ENCODE data around the gene NEDD9. TPM values are rescaled to one million over a fixed set of nuclear protein-coding genes. Genes with fewer than 3 reads are reported as not detected.

The NEDD9 gene
- total RNA-seq, 1 experiment from 2014 or later, result 45.9 TPM

GRCh38 chr6:11260249-11261038, 28.0 kb upstream of the NEDD9 start:
- DNase-seq (ENCODE audit: extremely low read depth, low read depth), result no peak

DNA sequence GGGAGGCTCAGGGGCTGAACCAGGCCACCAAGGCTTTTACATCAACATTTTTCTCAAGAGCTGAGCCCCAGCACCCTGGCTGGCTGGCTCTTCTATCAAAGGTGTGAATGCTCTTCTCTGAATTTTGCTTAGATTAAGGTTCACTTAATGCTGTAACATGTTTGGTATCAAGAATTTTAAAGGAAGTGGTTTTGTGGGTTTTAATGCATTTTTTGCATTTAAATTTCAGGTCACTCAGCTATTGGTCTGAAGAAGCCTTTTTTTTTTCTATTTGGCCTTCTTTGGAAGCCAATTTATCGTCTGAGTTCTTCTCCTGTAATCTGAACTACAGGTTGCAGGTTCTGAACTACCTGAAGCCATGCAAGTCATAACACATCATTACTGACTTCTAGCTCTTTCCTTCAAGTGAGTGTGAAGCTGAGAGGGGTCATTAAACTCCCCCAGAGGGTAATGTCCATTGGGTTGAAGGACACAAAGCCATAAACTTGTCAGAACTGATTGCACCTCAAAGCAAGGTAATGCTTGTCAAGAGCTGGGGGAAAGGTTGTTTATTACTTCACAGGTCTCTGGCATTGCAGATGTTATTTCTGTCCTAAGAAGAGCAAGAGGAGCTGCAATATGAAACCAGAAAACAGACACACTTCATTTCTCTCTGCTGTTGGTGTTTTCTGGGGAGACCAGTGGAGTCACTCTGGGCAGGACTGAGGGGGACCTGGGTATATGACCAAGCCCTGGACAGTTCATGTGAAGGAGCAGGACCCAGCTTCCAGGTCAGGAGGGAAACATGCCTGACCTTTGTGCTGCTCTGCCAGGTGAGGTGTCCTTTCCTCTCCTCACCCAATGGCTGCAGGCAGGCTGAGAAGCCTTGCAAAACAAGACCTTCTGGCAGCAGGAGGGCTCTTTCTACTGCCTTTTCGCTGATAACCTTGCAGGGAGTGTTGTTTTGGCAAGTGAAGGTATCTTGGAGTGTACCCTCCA, 26.1 kb upstream of the NEDD9 start:
- DNase-seq (ENCODE audit: extremely low read depth, low read depth), result no peak

DNA sequence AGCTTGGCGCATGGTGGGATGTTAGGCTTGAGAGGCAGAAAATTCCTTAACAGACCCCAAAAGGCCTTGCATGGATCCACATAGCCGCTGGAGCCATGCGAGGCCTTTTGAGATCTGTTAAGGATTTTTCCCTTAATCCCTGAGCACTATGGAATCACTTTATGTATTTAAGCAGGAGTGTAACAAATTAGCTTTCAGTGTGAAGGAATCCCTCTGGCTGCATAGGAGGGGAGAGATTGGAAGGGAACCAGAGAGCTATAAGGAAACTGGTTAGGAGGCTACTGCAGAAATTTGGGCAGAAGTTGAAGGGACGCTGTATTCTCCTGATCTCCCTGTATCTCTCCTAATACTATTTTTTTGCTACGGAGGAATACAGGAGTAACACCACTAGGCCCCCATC, 23.1 kb upstream of the NEDD9 start:
- no peak for DNase-seq (ENCODE audit: extremely low read depth, low read depth)

DNA sequence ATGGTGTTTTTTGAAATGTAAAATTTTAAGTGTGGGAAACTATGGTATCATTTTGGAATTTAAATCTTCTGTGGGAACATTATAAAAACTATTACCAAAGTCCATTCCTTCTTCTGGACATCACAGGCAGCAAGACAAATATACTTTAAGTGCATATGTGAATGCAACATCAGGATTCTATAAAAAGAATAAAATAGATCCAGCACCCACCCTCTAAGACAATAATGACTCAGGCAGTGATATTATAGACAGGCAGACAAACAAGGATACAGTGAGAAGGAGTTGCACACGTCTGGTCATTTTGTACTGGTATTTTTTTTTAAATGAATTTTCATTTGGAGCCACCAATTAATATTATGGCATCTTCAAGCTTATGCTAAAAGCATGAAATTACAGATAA, 21.1 kb upstream of the NEDD9 start:
- peak; percentile 40 for DNase-seq (ENCODE audit: extremely low read depth, low read depth)

- DNase-seq (ENCODE audit: extremely low read depth, low read depth), result no peak
Measured at GRCh38 chr6:11251553-11252360, 19.3 kb upstream of the NEDD9 start.

DNA sequence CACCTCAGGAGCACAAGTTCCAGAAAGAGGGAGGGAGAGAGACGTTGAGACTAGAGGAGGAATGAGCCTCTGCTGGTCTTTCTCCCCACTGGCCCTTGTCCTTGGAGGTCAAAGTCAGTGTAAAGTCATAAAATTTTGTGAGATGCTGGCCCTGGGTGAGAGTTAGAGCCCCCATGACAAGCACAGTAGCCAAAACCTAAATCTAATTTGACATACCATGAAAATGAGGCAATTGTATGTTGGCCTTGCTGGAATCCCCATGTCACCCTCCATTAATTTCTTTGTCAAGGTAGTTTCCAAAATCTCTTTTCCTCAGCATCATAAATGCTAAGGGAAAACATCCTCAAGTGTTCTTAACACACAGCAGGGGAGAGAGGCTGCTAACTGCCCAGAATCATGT, 17.6 kb upstream of the NEDD9 start:
- no peak for DNase-seq (ENCODE audit: extremely low read depth, low read depth)

DNA sequence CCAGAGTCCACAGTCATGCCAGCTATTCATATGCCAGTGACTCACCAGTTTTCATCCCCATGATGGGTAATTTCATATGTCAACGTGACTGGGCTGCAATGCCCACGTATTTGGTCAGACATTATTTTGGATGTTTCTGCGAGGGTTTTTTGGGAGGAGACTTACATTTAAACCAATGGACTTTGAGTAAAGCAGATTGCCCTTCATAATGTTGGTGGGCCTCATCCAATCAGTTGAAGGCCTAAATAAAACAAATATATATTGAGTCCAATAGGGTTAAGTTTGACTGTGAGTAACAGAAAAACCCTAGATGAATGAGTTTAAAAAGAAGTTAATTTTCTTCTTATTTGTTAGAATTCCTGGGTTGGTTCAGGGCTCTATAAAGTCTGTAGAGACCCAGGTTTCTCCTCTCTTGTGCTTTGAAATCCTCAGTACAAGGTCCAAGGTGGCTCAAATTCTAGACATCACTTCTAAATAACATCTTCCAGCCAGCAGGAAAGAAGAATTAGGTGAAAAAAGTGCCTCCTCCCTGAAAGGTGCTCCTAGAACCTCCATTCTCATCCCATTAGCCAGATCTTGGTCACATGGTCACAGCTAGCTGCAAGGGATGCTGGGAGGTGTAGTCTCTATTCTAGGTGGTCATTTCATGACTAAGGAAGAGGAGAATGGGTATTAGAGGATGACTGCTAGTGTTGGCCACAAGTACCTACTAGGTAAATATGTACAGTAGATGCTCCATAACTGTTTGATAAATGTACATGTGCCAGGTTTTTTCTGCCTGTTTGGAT, 16.7 kb upstream of the NEDD9 start:
- DNase-seq (ENCODE audit: extremely low read depth, low read depth), result no peak

GRCh38 chr6:11246722-11247121, 14.3 kb upstream of the NEDD9 start:
- DNase-seq (ENCODE audit: extremely low read depth, low read depth), result no peak

DNA sequence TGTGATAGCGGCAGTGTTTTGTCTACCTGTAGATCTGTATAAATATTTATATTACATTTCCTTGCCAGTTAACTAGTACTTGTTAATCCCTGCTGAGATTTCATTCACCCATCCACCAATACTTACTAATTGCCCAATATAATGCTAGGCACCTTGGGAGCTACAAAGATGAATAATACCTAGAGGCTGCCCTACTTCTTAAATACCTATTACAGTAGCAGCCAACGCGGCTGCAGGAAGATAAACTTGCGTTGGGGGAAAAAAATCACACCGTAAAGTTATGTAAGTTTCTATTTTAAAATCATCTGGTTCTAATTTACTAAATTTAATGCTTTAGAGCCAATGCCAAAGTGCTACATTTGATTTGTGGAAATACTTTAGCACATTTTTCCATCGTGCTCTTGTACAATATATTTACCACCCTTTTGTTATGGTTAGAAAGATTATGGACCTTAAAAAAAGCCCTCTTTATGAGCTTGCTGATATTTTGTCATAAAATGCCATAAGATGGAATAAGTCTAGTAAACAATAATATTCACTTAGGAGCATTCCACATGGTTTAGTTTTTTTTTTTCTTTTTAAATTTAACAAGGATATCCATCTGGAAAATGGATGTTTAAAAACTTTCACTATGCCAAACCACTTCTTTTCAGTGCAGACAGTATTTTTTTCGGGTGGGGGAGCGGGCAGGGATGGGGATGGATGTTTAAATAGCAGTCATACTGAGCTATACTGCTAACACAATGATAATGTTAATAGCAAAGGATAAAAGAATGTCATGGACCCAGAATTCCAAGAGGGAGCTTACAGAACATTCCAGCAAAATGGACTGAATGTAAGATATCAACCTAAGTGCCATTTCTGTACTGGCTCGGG, 13.2 kb upstream of the NEDD9 start:
- DNase-seq (ENCODE audit: extremely low read depth, low read depth), result no peak

GRCh38 chr6:11244387-11245126, 12.1 kb upstream of the NEDD9 start:
- DNase-seq (ENCODE audit: extremely low read depth, low read depth), result no peak

DNA sequence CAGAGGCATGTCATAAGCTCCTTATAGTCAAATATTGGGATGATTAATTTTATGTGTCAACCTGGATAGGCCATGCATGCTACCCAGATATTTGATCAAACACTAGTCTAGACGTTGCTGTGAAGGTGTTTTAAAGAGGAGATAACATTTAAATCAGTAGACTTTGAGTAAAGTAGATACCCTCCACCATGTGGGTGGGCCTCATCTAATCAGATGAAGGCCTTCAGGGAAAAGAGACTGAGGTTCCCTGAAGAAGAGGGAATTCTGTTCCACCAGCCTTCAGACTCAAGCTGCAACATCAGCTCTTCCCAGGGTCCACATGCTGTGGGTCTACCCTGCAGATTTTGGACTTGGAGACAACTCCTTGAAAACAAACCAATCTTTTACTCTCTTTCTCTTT, 11.4 kb upstream of the NEDD9 start:
- no peak for DNase-seq (ENCODE audit: extremely low read depth, low read depth)

DNA sequence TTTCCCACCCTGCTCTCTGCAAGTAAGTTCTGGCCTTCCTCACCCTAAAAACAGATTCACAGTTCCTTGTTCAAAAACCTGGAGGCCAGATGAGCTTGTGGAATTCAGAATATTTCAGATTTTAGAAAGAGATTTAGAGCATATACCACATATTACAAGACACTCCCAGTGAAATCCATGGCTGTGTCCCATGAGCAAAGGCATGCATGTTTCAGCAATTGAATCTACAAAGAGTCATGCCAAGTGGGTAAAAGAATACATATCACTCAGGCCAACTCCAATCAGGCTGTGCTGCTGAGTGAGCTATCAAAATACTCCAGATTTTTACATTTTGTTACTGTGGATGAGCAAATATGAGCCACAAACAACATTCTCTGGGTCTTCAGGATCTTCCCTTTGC, 10.2 kb upstream of the NEDD9 start:
- DNase-seq (ENCODE audit: extremely low read depth, low read depth), result no peak

DNA sequence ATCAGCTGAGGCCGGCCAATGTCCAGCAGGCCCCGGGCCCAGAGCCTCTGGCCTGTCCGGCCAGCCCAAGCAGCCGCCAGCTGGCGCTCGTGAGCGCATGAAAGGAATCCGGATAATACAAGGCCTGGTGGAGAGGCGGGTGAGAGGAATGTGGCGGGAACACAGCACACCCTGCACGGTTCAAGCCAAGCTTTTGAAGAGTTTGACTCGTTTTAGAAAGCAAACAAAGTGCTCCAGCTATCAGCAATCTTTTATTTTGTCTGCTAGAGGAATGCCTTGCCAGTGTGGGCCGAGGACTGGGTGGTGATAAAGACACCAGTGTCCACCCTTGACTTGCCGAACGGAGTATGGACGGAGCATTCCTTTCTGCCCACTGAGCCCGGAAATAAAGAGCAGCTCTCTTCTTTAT, 9.3 kb upstream of the NEDD9 start:
- DNase-seq (ENCODE audit: extremely low read depth, low read depth), result no peak

- DNase-seq (ENCODE audit: extremely low read depth, low read depth), result no peak
Measured at GRCh38 chr6:11241154-11241792, 8.8 kb upstream of the NEDD9 start.

DNA sequence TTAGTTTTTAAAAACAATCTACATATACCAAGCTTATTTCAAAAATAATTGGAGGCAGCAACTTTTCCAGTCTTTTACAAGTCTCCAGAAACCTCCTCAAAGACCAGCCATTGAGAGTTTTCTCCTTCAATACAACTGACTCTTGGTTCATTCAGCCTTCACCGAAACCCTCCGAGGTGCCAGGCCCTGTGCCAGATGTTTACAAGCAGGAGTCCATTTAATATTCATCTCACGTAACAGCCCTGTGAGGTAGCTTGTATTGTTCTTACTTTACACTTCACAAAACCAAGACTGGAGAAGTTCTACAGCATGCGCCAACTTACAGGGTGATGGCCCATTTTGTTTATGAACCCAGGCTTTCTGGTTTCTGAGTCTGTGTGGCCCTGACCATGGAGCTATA, 5.5 kb upstream of the NEDD9 start:
- DNase-seq (ENCODE audit: extremely low read depth, low read depth), result no peak

DNA sequence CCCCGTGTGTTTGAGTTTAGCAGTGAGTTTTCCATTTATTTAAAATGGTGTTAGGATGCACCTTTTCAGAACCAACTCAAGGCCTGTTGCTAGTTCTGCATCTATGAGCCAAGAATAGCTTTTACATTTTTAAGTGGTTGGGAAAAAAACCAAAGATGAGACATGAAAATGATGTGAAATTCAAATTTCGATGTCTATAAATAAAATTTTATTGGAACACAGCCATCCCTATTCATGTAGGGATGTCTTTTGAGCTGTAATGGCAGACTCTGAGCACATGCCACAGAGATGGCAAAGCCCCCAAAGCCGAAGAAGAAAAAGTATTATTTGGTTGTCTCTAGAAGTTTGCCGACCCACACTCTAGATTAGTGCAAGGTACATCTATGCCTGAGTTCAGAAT, 5.0 kb upstream of the NEDD9 start:
- no peak for DNase-seq (ENCODE audit: extremely low read depth, low read depth)

DNA sequence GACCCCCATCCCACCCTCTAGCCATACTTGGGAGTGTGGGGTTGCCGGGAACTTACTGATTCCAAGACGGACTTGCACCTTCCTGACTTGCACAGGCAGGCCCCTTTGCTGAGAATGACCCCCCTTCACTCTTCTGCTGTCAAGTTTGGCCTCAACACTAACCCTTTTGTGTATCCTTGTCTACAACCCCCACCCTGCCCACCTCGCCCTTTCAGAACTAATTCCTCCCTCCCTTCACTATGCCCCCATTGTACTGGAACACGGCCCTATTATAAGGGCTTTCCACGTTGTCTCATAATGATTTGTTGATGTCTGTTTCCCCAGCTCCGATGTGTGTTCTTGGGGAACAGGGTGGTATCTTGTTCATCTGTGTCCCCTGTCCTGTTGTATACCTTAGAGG, 4.4 kb upstream of the NEDD9 start:
- DNase-seq (ENCODE audit: extremely low read depth, low read depth), result no peak

All from NCI-H460 (cell line).